Measurements from ENCODE around the gene TLDC2. TPM values are rescaled to one million over a fixed set of nuclear protein-coding genes. Genes with fewer than 3 reads are reported as not detected.
A peak's percentile ranks its signal among the peaks of the same experiment; 100 is the strongest.
"Not testable (repeated sequence)": the region's sequence is repeated elsewhere in the genome, so short reads cannot be mapped to it uniquely, and the experiment has no call there.

Gene TLDC2
- total RNA-seq, 1 donor from 2014 or later = 0.58 TPM

DNA sequence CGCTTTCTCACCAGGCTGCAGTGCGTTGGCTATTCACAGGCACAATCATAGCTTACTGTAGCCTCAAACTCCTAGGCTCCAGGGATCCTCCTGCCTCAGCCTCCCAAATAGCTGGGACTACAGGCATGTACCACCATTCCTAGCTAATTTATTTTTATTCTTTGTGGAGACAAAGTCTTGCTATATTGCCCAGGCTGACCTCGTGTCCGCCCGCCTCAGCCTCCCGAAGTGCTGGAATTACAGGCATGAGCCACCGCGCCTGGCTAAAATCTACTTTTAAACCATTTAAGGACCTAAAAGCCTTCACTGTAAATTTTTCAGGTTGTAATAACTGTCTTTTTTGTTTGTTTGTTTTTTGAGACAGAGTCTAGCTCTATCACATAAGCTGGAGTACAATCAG lies 60.4 kb downstream of the TLDC2 start:
- Mint-ChIP-seq H3K4me1 (peaks cover 11% of the 10 kb centered on the region), H3K9me3 (no peaks in the 10 kb centered on the region)
- TF ChIP-seq, protein P1, sequence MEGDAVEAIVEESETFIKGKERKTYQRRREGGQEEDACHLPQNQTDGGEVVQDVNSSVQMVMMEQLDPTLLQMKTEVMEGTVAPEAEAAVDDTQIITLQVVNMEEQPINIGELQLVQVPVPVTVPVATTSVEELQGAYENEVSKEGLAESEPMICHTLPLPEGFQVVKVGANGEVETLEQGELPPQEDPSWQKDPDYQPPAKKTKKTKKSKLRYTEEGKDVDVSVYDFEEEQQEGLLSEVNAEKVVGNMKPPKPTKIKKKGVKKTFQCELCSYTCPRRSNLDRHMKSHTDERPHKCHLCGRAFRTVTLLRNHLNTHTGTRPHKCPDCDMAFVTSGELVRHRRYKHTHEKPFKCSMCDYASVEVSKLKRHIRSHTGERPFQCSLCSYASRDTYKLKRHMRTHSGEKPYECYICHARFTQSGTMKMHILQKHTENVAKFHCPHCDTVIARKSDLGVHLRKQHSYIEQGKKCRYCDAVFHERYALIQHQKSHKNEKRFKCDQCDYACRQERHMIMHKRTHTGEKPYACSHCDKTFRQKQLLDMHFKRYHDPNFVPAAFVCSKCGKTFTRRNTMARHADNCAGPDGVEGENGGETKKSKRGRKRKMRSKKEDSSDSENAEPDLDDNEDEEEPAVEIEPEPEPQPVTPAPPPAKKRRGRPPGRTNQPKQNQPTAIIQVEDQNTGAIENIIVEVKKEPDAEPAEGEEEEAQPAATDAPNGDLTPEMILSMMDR (IDR thresholded peaks at IDR 0.05; ENCODE audit: unreplicated experiment) = no peak

DNA sequence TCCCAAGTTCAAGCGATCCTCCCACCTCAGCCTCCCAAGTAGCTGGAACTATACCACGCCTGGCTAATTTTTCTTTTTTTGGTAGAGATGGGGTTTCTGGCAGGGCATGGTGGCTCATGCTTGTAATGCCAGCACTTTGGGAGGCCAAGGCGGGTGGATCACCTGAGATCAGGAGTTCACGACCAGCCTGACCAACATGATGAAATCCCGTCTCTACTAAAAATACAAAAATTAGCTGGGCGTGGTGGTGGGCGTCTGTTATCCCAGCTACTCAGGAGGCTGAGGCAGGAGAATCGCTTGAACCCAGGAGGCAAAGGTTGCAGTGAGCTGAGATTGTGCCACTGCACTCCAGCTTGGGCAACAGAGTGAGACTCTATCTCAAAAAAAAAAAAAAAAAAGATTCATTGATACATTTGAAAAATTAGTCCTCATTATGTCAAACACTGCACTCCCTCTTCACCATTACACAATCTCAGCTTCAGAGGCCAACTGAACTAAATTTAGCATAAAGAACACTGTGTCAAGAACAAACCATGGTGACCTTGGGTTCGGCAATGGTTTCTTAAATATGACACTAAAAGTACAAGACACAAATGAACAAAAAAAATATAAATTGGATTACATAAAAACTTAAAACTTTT lies 60.9 kb downstream of the TLDC2 start:
- not testable (repeated sequence) for H3K9me3 Mint-ChIP-seq; DNase-seq (ENCODE audit: low spot score in 2 of 2, unreplicated experiment in 2 of 2); H3K4me3 Mint-ChIP-seq; H3K27ac Mint-ChIP-seq; H3K27me3 Mint-ChIP-seq (ENCODE audit: low read depth); H3K36me3 Mint-ChIP-seq
- peaks cover 16% of the 10 kb centered on the region for H3K4me1 Mint-ChIP-seq

More for the DNA sequence above, 60.4 kb downstream of the TLDC2 start:
- H3K4me3 Mint-ChIP-seq = no peak overlapping the region
- no peak for DNase-seq (ENCODE audit: low spot score in 2 of 2, unreplicated experiment in 2 of 2)
- H3K36me3 Mint-ChIP-seq = no peaks in the 10 kb centered on the region
- no peak overlapping the region for H3K27ac Mint-ChIP-seq
- H3K27me3 Mint-ChIP-seq (ENCODE audit: low read depth) = no peaks in the 10 kb centered on the region

DNA sequence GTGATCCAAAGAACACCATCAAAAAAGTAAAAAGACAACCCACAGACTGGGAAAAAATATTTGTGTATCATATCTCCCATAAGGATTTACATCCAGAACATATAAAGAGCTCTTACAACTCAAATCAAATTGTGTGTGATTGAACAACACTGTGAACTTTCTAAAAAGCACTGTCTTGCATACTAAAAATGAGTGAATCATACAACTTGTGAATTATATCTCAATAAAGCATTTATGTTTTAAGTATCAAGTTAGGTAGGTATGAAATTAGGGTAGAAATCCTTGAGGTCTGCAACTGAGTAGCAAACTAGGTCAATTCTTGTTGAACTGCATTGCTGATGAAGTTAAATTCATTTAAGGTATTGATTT lies 61.4 kb downstream of the TLDC2 start:
- DNase-seq (ENCODE audit: low spot score in 2 of 2, unreplicated experiment in 2 of 2) = no peak
- TF ChIP-seq, protein P1 (IDR thresholded peaks at IDR 0.05; ENCODE audit: unreplicated experiment) = no peak
- H3K36me3 Mint-ChIP-seq = no peaks in the 10 kb centered on the region
- H3K4me3 Mint-ChIP-seq = no peak overlapping the region
- no peaks in the 10 kb centered on the region for H3K9me3 Mint-ChIP-seq
- no peaks in the 10 kb centered on the region for H3K27me3 Mint-ChIP-seq (ENCODE audit: low read depth)
- peaks cover 16% of the 10 kb centered on the region for H3K4me1 Mint-ChIP-seq
- no peak overlapping the region for H3K27ac Mint-ChIP-seq

DNA sequence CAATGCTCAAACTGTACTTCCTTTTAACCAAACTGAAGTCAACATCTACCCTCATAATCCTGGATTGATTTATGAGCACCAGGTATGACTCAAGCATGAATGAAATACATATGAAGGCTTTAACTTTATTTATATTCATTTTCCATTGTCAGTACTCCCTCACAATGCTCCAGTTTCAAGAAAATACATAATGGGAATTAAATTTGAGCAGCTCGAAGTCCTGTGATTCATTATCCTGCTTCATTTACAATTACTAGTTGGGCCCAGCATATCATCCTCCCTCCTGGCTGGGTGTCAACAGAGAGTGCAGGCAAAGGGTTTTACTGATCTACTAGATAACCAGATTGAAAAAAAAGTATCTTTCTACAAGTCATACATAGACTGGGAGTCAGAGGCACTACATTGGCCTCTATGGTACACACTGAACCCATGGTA lies 65.5 kb downstream of the TLDC2 start:
- H3K4me3 Mint-ChIP-seq = no peak overlapping the region
- H3K4me1 Mint-ChIP-seq = peaks cover 11% of the 10 kb centered on the region
- no peaks in the 10 kb centered on the region for H3K9me3 Mint-ChIP-seq
- peak overlapping the region; percentile 17 for H3K27ac Mint-ChIP-seq
- H3K27me3 Mint-ChIP-seq (ENCODE audit: low read depth) = no peaks in the 10 kb centered on the region
- TF ChIP-seq, protein P1 (IDR thresholded peaks at IDR 0.05; ENCODE audit: unreplicated experiment) = no peak
- H3K36me3 Mint-ChIP-seq = peaks cover under 1% of the 10 kb centered on the region
- DNase-seq (ENCODE audit: low spot score in 2 of 2, unreplicated experiment in 2 of 2) = no peak

Other genes with a start within 250 kb of the TLDC2 start
- 0.16 to 0.18 TPM (median 0.18 TPM) in 3 replicates for gene SLA2, start 229.9 kb upstream of the TLDC2 start, total RNA-seq
- gene NDRG3, start 130.0 kb upstream of the TLDC2 start, total RNA-seq = 23.4 to 24.3 TPM (median 23.6 TPM) in 3 replicates
- gene DSN1, start 102.4 kb upstream of the TLDC2 start, total RNA-seq = 12.2 to 15.1 TPM (median 13.7 TPM) in 3 replicates
- gene SAMHD1, start 75.6 kb downstream of the TLDC2 start, total RNA-seq = 10.3 to 13.6 TPM (median 11.0 TPM) in 3 replicates
- 8.8 to 13.6 TPM (median 9.0 TPM) in 3 replicates for gene RBL1, start 219.9 kb downstream of the TLDC2 start, total RNA-seq

Measured in mesothelial cell of epicardium (in vitro differentiated cells).